Measurements from ENCODE around the gene MRPL18. TPM values are rescaled to one million over a fixed set of nuclear protein-coding genes. Genes with fewer than 3 reads are reported as not detected.

MRPL18 gene
- polyA plus RNA-seq, 1 donor (not counting 4 experiments of a cell fraction or from before 2014, with no cell fraction given): 127 TPM

GRCh38 chr6:159832946-159833345 lies 42.7 kb downstream of the MRPL18 start:
- DNase-seq (ENCODE audit: low read depth, low spot score) (peak; percentile 49), FAIRE-seq (peak; percentile 84)
- Histone ChIP-seq H3K9me3 (ENCODE audit: control insufficient read depth, low read depth, low read length) (no peaks in the 10 kb centered on the region), H3K4me1 (ENCODE audit: control insufficient read depth, extremely low read depth, insufficient read depth, low read length) (peaks cover 7% of the 10 kb centered on the region), H4K20me1 (ENCODE audit: control insufficient read depth, extremely low read depth, insufficient read depth, low read length) (no peaks in the 10 kb centered on the region), H2AFZ (ENCODE audit: control insufficient read depth, low read length) (no peak overlapping the region), H3K9ac (ENCODE audit: control insufficient read depth, extremely low read depth, insufficient read depth, low read length) (no peak overlapping the region), H3K9me1 (ENCODE audit: control insufficient read depth, extremely low read depth, insufficient read depth, low read length) (no peaks in the 10 kb centered on the region), H3K27me3 (ENCODE audit: control insufficient read depth, extremely low read depth, insufficient read depth, low read length) (no peaks in the 10 kb centered on the region), H3K36me3 (ENCODE audit: control insufficient read depth in 2 of 2, extremely low read depth in 1 of 2, insufficient read depth in 2 of 2, low read length in 2 of 2) (no peaks in the 10 kb centered on the region), H3K79me2 (ENCODE audit: control insufficient read depth, insufficient read depth, low read length) (no peaks in the 10 kb centered on the region), H3K4me2 (ENCODE audit: control insufficient read depth, extremely low read depth, insufficient read depth, low read depth, low read length) (no peak overlapping the region), H3K4me3 (ENCODE audit: control insufficient read depth in 2 of 3, extremely low read depth in 1 of 3, insufficient read depth in 2 of 3, low read depth in 1 of 3, low read length in 3 of 3) (no peak overlapping the region), H3K27ac (ENCODE audit: control insufficient read depth, insufficient read depth, low read length) (no peak overlapping the region)
- dilution Hi-C loops (cut with MboI; ENCODE audit: extremely low pct_ligation_motif_present, low sequenced_read_pairs): no loop called here
- TF ChIP-seq, protein P1, sequence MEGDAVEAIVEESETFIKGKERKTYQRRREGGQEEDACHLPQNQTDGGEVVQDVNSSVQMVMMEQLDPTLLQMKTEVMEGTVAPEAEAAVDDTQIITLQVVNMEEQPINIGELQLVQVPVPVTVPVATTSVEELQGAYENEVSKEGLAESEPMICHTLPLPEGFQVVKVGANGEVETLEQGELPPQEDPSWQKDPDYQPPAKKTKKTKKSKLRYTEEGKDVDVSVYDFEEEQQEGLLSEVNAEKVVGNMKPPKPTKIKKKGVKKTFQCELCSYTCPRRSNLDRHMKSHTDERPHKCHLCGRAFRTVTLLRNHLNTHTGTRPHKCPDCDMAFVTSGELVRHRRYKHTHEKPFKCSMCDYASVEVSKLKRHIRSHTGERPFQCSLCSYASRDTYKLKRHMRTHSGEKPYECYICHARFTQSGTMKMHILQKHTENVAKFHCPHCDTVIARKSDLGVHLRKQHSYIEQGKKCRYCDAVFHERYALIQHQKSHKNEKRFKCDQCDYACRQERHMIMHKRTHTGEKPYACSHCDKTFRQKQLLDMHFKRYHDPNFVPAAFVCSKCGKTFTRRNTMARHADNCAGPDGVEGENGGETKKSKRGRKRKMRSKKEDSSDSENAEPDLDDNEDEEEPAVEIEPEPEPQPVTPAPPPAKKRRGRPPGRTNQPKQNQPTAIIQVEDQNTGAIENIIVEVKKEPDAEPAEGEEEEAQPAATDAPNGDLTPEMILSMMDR (optimal IDR thresholded peaks at IDR 0.05 in 1 of 3, IDR thresholded peaks at IDR 0.05 in 1 of 3, conservative IDR thresholded peaks at IDR 0.05 in 1 of 3; ENCODE audit: extremely low read depth in 1 of 3, insufficient read depth in 2 of 3, low read length in 3 of 3): peak; percentile 26 to 67 (median 38)
- no peak for TF ChIP-seq EZH2 (IDR thresholded peaks at IDR 0.05; ENCODE audit: low read length)

DNA sequence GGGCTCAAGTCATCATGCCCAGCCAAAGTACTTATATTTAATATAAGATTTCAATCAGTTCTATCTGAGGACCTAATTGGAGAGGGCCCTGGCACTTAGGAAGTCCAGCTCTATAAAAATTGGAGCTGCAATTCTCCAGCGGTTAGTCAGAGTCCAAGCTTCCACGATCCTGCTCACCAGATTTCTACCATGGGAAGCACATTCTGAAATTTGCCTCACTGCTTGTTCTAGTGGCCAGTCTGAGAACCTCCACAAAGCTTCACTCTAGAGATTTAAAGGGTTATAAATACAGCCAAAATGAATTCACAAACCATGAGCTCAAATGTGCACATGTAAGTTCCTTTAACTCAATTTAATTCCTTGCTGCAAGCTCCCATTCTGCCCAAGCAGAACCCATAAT lies 43.3 kb downstream of the MRPL18 start:
- H3K79me2 ChIP-seq (ENCODE audit: control insufficient read depth, insufficient read depth, low read length): no peaks in the 10 kb centered on the region
- dilution Hi-C loops (cut with MboI; ENCODE audit: extremely low pct_ligation_motif_present, low sequenced_read_pairs): no loop called here
- FAIRE-seq (peak; percentile 13), DNase-seq (ENCODE audit: low read depth, low spot score) (no peak)
- no peak overlapping the region for H3K9ac ChIP-seq (ENCODE audit: control insufficient read depth, extremely low read depth, insufficient read depth, low read length)
- no peak overlapping the region for H3K27ac ChIP-seq (ENCODE audit: control insufficient read depth, insufficient read depth, low read length)
- TF ChIP-seq, protein P1 (optimal IDR thresholded peaks at IDR 0.05 in 1 of 3, IDR thresholded peaks at IDR 0.05 in 1 of 3, conservative IDR thresholded peaks at IDR 0.05 in 1 of 3; ENCODE audit: extremely low read depth in 1 of 3, insufficient read depth in 2 of 3, low read length in 3 of 3): no peak
- H3K36me3 ChIP-seq (ENCODE audit: control insufficient read depth in 2 of 2, extremely low read depth in 1 of 2, insufficient read depth in 2 of 2, low read length in 2 of 2): no peaks in the 10 kb centered on the region
- no peaks in the 10 kb centered on the region for H3K9me1 ChIP-seq (ENCODE audit: control insufficient read depth, extremely low read depth, insufficient read depth, low read length)
- H3K9me3 ChIP-seq (ENCODE audit: control insufficient read depth, low read depth, low read length): no peaks in the 10 kb centered on the region
- H3K4me2 ChIP-seq (ENCODE audit: control insufficient read depth, extremely low read depth, insufficient read depth, low read depth, low read length): no peak overlapping the region
- no peaks in the 10 kb centered on the region for H4K20me1 ChIP-seq (ENCODE audit: control insufficient read depth, extremely low read depth, insufficient read depth, low read length)
- no peaks in the 10 kb centered on the region for H3K27me3 ChIP-seq (ENCODE audit: control insufficient read depth, extremely low read depth, insufficient read depth, low read length)
- H3K4me3 ChIP-seq (ENCODE audit: control insufficient read depth in 2 of 3, extremely low read depth in 1 of 3, insufficient read depth in 2 of 3, low read depth in 1 of 3, low read length in 3 of 3): no peak overlapping the region
- peaks cover 11% of the 10 kb centered on the region for H3K4me1 ChIP-seq (ENCODE audit: control insufficient read depth, extremely low read depth, insufficient read depth, low read length)
- no peak overlapping the region for H2AFZ ChIP-seq (ENCODE audit: control insufficient read depth, low read length)
